WERI-Rb-1 (cell line): Measurements from ENCODE around the gene CASTOR1.

Experiments
- DNase-seq: peaks from one replicate; pipeline ENCODE4 v3.0.0-alpha.2; 2020
- H3K27ac ChIP-seq: fragments of 250-450 bp; sonication (Bioruptor Pico); 2 replicates; pipeline ENCODE4 v1.5.1; 2020; ENCODE audit warnings: mild to moderate bottlenecking, moderate library complexity
- H3K27me3 ChIP-seq: fragments of 250-450 bp; sonication (Bioruptor Pico); 2 replicates; pipeline ENCODE4 v1.5.1; 2021; ENCODE audit warnings: mild to moderate bottlenecking, low read depth, moderate library complexity; ENCODE audit not compliant: insufficient read depth, severe bottlenecking
- H3K36me3 ChIP-seq: fragments of 250-450 bp; sonication (Bioruptor Pico); 2 replicates; pipeline ENCODE4 v1.5.1; 2020; ENCODE audit warnings: mild to moderate bottlenecking, moderate library complexity
- H3K4me3 ChIP-seq: 2 replicates; pipeline ENCODE4 v1.5.1; 2011; ENCODE audit warnings: low read depth, mild to moderate bottlenecking, control low read depth, low read length
- H3K9me3 ChIP-seq: fragments of 250-450 bp; sonication (Bioruptor Pico); 2 replicates; pipeline ENCODE4 v1.5.1; 2021; ENCODE audit warnings: mild to moderate bottlenecking, moderate library complexity; ENCODE audit not compliant: severe bottlenecking
- TF ChIP-seq, protein P1 (sequence below): IDR thresholded peaks from 2 replicates; pipeline ENCODE4 v1.5.1; 2011; ENCODE audit warnings: low read depth, mild to moderate bottlenecking, control low read depth, inconsistent platforms, low read length

Gene CASTOR1

DNA sequence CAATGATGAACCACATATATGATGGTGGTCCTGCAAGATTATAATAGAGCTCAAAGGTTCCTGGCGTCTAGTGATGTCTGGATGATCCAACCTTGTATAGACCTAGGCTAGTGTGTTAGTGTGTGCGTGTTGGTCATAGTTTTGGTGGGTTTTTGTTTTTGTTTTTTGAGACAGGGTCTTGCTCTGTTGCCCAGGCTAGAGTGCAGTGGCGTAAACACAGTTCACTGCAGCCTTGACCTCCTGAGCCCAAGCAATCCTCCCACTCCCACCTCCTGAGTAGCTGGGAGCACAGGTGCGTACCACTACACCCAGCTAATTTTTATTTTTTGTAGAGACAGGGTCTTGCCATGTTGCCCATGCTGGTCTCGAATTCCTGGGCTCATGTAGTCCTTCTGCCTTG, 9.4 kb downstream of the CASTOR1 start:
- no peaks in the 10 kb centered on the region for H3K27me3 ChIP-seq
- H3K27ac ChIP-seq: no peak overlapping the region
- no peaks in the 10 kb centered on the region for H3K9me3 ChIP-seq
- H3K36me3 ChIP-seq: no peaks in the 10 kb centered on the region
- TF ChIP-seq, protein P1, sequence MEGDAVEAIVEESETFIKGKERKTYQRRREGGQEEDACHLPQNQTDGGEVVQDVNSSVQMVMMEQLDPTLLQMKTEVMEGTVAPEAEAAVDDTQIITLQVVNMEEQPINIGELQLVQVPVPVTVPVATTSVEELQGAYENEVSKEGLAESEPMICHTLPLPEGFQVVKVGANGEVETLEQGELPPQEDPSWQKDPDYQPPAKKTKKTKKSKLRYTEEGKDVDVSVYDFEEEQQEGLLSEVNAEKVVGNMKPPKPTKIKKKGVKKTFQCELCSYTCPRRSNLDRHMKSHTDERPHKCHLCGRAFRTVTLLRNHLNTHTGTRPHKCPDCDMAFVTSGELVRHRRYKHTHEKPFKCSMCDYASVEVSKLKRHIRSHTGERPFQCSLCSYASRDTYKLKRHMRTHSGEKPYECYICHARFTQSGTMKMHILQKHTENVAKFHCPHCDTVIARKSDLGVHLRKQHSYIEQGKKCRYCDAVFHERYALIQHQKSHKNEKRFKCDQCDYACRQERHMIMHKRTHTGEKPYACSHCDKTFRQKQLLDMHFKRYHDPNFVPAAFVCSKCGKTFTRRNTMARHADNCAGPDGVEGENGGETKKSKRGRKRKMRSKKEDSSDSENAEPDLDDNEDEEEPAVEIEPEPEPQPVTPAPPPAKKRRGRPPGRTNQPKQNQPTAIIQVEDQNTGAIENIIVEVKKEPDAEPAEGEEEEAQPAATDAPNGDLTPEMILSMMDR: no peak
- DNase-seq: no peak
- H3K4me3 ChIP-seq: no peak overlapping the region

GRCh38 chr22:30279046-30279788, 10.1 kb downstream of the CASTOR1 start:
- no peaks in the 10 kb centered on the region for H3K27me3 ChIP-seq
- H3K9me3 ChIP-seq: no peaks in the 10 kb centered on the region
- H3K27ac ChIP-seq: no peak overlapping the region
- no peak overlapping the region for H3K4me3 ChIP-seq
- TF ChIP-seq, protein P1: no peak
- DNase-seq: no peak
- no peaks in the 10 kb centered on the region for H3K36me3 ChIP-seq

DNA sequence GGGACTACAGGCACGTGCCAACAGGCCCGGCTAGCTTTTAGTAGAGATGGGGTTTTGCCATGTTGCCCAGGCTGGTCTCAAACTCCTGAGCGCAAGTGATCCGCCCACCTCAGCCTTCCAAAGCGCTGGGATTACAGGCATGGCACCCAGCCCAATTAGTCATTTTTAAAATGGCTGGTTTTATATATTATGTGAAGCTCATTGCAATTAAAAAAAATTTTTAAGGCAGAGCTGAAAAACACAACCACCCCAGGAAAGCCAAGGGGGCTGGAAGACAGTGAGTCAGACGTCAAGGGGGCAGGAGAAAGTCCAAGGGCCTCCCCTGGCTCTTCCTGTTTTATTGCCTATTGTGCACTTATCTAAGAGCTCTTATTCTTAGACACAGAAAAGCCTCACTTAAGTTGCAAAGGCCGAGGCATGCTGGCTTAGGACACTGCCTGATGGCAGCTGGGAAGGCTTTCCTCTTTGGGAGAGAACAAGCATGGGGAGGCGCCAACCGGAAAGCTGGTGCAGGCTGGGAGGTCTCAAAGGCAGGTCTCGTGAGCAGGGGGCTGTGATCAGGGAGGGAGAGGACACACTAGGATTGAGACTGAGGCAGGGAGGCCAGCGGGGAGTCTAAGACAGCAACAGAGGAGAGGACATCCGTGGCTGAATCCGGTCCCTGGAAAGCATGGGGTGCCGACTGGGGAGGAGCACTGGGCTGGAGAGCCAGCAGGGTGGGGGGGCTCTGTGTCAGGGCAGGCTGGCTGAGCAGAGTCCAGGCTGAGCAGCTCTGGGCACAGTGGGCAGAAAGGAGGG, 11.6 kb downstream of the CASTOR1 start:
- TF ChIP-seq, protein P1: no peak
- H3K27ac ChIP-seq: no peak overlapping the region
- DNase-seq: no peak
- no peaks in the 10 kb centered on the region for H3K27me3 ChIP-seq
- H3K4me3 ChIP-seq: no peak overlapping the region
- H3K36me3 ChIP-seq: no peaks in the 10 kb centered on the region
- H3K9me3 ChIP-seq: no peaks in the 10 kb centered on the region

- no peak overlapping the region for H3K27ac ChIP-seq
- H3K36me3 ChIP-seq: no peaks in the 10 kb centered on the region
- no peaks in the 10 kb centered on the region for H3K9me3 ChIP-seq
- no peak overlapping the region for H3K4me3 ChIP-seq
- DNase-seq: no peak
- TF ChIP-seq, protein P1: no peak
- H3K27me3 ChIP-seq: no peaks in the 10 kb centered on the region
Observed at GRCh38 chr22:30276039-30276438, 13.3 kb downstream of the CASTOR1 start.

GRCh38 chr22:30275625-30276024, 13.7 kb downstream of the CASTOR1 start:
- no peak overlapping the region for H3K27ac ChIP-seq
- H3K9me3 ChIP-seq: no peaks in the 10 kb centered on the region
- H3K27me3 ChIP-seq: no peaks in the 10 kb centered on the region
- TF ChIP-seq, protein P1: no peak
- no peaks in the 10 kb centered on the region for H3K36me3 ChIP-seq
- no peak overlapping the region for H3K4me3 ChIP-seq
- DNase-seq: no peak
